ENCODE measurements around the gene C6orf62. TPM values are rescaled to one million over a fixed set of nuclear protein-coding genes. Genes with fewer than 3 reads are reported as not detected.
A peak's percentile ranks its signal among the peaks of the same experiment; 100 is the strongest.

The C6orf62 gene
- total and polyA plus RNA-seq, 2 donors (not counting 1 experiment from before 2014, with no cell fraction given) = 69.2 to 143 TPM

GRCh38 chr6:24666097-24666640, 52.8 kb downstream of the C6orf62 start:
- peak overlapping the region; percentile 92 for H2AFZ ChIP-seq (ENCODE audit: insufficient read depth, low read depth, low read length, poor library complexity, severe bottlenecking)
- peaks cover 1 to 21% of the 10 kb centered on the region in 2 experiments for H3K36me3 ChIP-seq (replicated peaks in 1 of 2; ENCODE audit: control extremely low read depth in 1 of 2, control insufficient read depth in 1 of 2, extremely low read depth in 1 of 2, insufficient read depth in 2 of 2, low read length in 1 of 2)
- Mint-ChIP-seq H3K4me1 (peaks cover 46% of the 10 kb centered on the region), H3K27ac (peak overlapping the region; percentile 98), H3K9me3 (ENCODE audit: insufficient read depth) (peaks cover 4% of the 10 kb centered on the region), H3K4me3 (peak overlapping the region; percentile 99), H3K27me3 (no peaks in the 10 kb centered on the region)
- H3K4me2 ChIP-seq (replicated peaks; ENCODE audit: low read depth, low read length, poor library complexity, severe bottlenecking) = peak overlapping the region; percentile 82
- peak; percentile 19 for ATAC-seq (ENCODE audit: low read depth)
- no peaks in the 10 kb centered on the region for H4K20me1 ChIP-seq (ENCODE audit: control insufficient read depth, insufficient read depth, low read length, poor library complexity, severe bottlenecking)
- peak overlapping the region; percentile 59 to 82 for H3K27ac ChIP-seq (ENCODE audit: low read length in 2 of 2)
- intact Hi-C loops (cut with micrococcal nuclease) = loop anchor here (1.0 to 2.0 kb wide), 3 partner anchors 29 to 171 kb away; no protein-coding TSS in a partner anchor
- H3K79me2 ChIP-seq (ENCODE audit: control insufficient read depth, insufficient read depth, low read length) = peaks cover 33% of the 10 kb centered on the region
- DNase-seq = no peak
- under 1% methylated on average over 26 of the region's 26 CpGs for WGBS (ENCODE audit: insufficient coverage)
- H3K27me3 ChIP-seq (replicated peaks in 1 of 4; ENCODE audit: control extremely low read depth in 1 of 4, control insufficient read depth in 3 of 4, insufficient read depth in 4 of 4, low read length in 3 of 4) = no peaks in the 10 kb centered on the region
- ChIA-PET CTCF (interaction anchor here (0.9 to 3.0 kb wide), 8 partner anchors 20 to 247 kb away, joined by 5 to 28 read pairs (median 8); partner anchors contain the start of genes ALDH5A1 and KIAA0319), POLR2A (interaction anchor here (0.8 to 4.2 kb wide), 5 partner anchors 18 to 172 kb away, joined by 3 to 17 read pairs (median 3); partner anchors contain the start of genes ALDH5A1 and KIAA0319)
- peak overlapping the region; percentile 74 to 100 (median 96) for H3K4me3 ChIP-seq (ENCODE audit: control extremely low read depth in 1 of 5, extremely low read depth in 1 of 5, insufficient read depth in 1 of 5, low read depth in 2 of 5, low read length in 4 of 5)
- H3K9ac ChIP-seq (ENCODE audit: low read length) = peak overlapping the region; percentile 94
- H3K4me1 ChIP-seq (ENCODE audit: control insufficient read depth in 2 of 2, insufficient read depth in 2 of 2, low read length in 2 of 2) = peaks cover 22 to 23% of the 10 kb centered on the region in 2 donors
- no peak for TF ChIP-seq EZH2 (IDR thresholded peaks at IDR 0.05; ENCODE audit: borderline replicate concordance, insufficient read depth, low read depth, low read length, poor library complexity, severe bottlenecking)
- TF ChIP-seq CTCF (IDR thresholded peaks at IDR 0.05) = no peak
- peaks cover 0 to 8% (median 0%) of the 10 kb centered on the region in 3 donors for H3K9me3 ChIP-seq (ENCODE audit: control extremely low read depth in 1 of 3, control insufficient read depth in 2 of 3, insufficient read depth in 1 of 3, low read length in 2 of 3)
